Stimulated activated naive CD8-positive, alpha-beta T cell treated with anti-CD3 and anti-CD28 coated beads, Interleukin-15, amount 100 ng/mL, for 72 hours (primary cell): ENCODE data around the gene FBXO2.

Source experiments
- ATAC-seq: fragments of 150-1000 bp; cut with Tn5 transposase; 2 replicates; pipeline ENCODE4 v1.10.0; 2021; ENCODE audit warnings: mild to moderate bottlenecking, moderate library complexity
- DNase-seq, 2 donors: peaks; one replicate each; pipeline ENCODE4 v3.0.0; 2021 to 2022
- H3K27ac Mint-ChIP-seq, 2 donors: one replicate each; pipeline ENCODE4 v1.8.0; 2022; ENCODE audit warnings: mild to moderate bottlenecking in 2 of 2, mixed read lengths in 2 of 2, moderate library complexity in 2 of 2
- H3K27me3 Mint-ChIP-seq: one replicate; pipeline ENCODE4 v1.8.0; 2022; ENCODE audit warnings: mixed read lengths
- H3K4me1 Mint-ChIP-seq: one replicate; pipeline ENCODE4 v1.8.0; 2022; ENCODE audit warnings: mild to moderate bottlenecking, mixed read lengths
- H3K4me3 Mint-ChIP-seq, 2 donors: one replicate each; pipeline ENCODE4 v1.8.0; 2022; ENCODE audit warnings: mild to moderate bottlenecking in 2 of 2, mixed read lengths in 2 of 2, moderate library complexity in 1 of 2
- H3K9me3 Mint-ChIP-seq, 2 donors: one replicate each; pipeline ENCODE4 v1.8.0; 2022; ENCODE audit warnings: mixed read lengths in 2 of 2

Gene FBXO2

GRCh38 chr1:11690397-11691301, 36.4 kb upstream of the FBXO2 start:
- Mint-ChIP-seq H3K27ac (no peak overlapping the region), H3K4me1 (peaks cover 36% of the 10 kb centered on the region), H3K27me3 (peaks cover 72% of the 10 kb centered on the region), H3K4me3 (peak overlapping the region; percentile 29 to 80), H3K9me3 (no peaks in the 10 kb centered on the region)
- ATAC-seq (no peak), DNase-seq (no peak)

- Mint-ChIP-seq H3K27me3 (peaks cover 64% of the 10 kb centered on the region), H3K9me3 (no peaks in the 10 kb centered on the region), H3K4me1 (peaks cover 28% of the 10 kb centered on the region), H3K4me3 (no peak overlapping the region), H3K27ac (no peak overlapping the region)
- ATAC-seq (no peak), DNase-seq (no peak)
Observed at GRCh38 chr1:11688506-11688905, 34.3 kb upstream of the FBXO2 start.

- no peak for DNase-seq
- Mint-ChIP-seq H3K27me3 (peaks cover 36% of the 10 kb centered on the region), H3K27ac (no peak overlapping the region), H3K4me1 (peaks cover 15% of the 10 kb centered on the region), H3K9me3 (no peaks in the 10 kb centered on the region), H3K4me3 (no peak overlapping the region)
- no peak for ATAC-seq
Observed at GRCh38 chr1:11685210-11685752, 31.1 kb upstream of the FBXO2 start.

- ATAC-seq (no peak), DNase-seq (no peak)
- peaks cover 23% of the 10 kb centered on the region for H3K4me1 Mint-ChIP-seq
- H3K27me3 Mint-ChIP-seq, result peaks cover 24% of the 10 kb centered on the region
- H3K9me3 Mint-ChIP-seq, result no peaks in the 10 kb centered on the region
- no peak overlapping the region for H3K27ac Mint-ChIP-seq
- H3K4me3 Mint-ChIP-seq, result no peak overlapping the region
Observed at GRCh38 chr1:11684070-11684469, 29.8 kb upstream of the FBXO2 start.

GRCh38 chr1:11682799-11683198, 28.6 kb upstream of the FBXO2 start:
- DNase-seq, result no peak
- no peak for ATAC-seq
- H3K9me3 Mint-ChIP-seq, result no peaks in the 10 kb centered on the region
- no peak overlapping the region for H3K27ac Mint-ChIP-seq
- H3K27me3 Mint-ChIP-seq, result peaks cover 11% of the 10 kb centered on the region
- peaks cover 27% of the 10 kb centered on the region for H3K4me1 Mint-ChIP-seq
- no peak overlapping the region for H3K4me3 Mint-ChIP-seq

GRCh38 chr1:11682287-11682771, 28.1 kb upstream of the FBXO2 start:
- ATAC-seq (no peak), DNase-seq (no peak)
- peaks cover 7% of the 10 kb centered on the region for H3K27me3 Mint-ChIP-seq
- H3K27ac Mint-ChIP-seq, result no peak overlapping the region
- peaks cover 27% of the 10 kb centered on the region for H3K4me1 Mint-ChIP-seq
- no peaks in the 10 kb centered on the region for H3K9me3 Mint-ChIP-seq
- H3K4me3 Mint-ChIP-seq, result peak overlapping the region; percentile 26 to 95

GRCh38 chr1:11681071-11681771, 27.0 kb upstream of the FBXO2 start, which contains the start of gene MAD2L2:
Gene MAD2L2 (minus strand): TSS chr1:11681148. CDS start chr1:11680601, 547 bp downstream.
- Mint-ChIP-seq H3K27me3 (peaks cover 4% of the 10 kb centered on the region), H3K4me1 (peaks cover 27% of the 10 kb centered on the region), H3K9me3 (no peaks in the 10 kb centered on the region), H3K4me3 (peak within 1 kb of the TSS; percentile 95 to 96), H3K27ac (peak within 1 kb of the TSS; percentile 82)
- DNase-seq (peak; percentile 91), ATAC-seq (peak; percentile 93)

- no peaks in the 10 kb centered on the region for H3K9me3 Mint-ChIP-seq
- DNase-seq, result peak in 1 of 2 donors; percentile 44
- peak; percentile 26 for ATAC-seq
- peak overlapping the region; percentile 95 to 96 for H3K4me3 Mint-ChIP-seq
- no peaks in the 10 kb centered on the region for H3K27me3 Mint-ChIP-seq
- H3K4me1 Mint-ChIP-seq, result peaks cover 32% of the 10 kb centered on the region
- peak overlapping the region; percentile 52 to 71 for H3K27ac Mint-ChIP-seq
Observed at GRCh38 chr1:11680270-11681070, 26.2 kb upstream of the FBXO2 start.

GRCh38 chr1:11678442-11678841, 24.2 kb upstream of the FBXO2 start:
- ATAC-seq (no peak), DNase-seq (no peak)
- no peak overlapping the region for H3K4me3 Mint-ChIP-seq
- no peak overlapping the region for H3K27ac Mint-ChIP-seq
- H3K27me3 Mint-ChIP-seq, result no peaks in the 10 kb centered on the region
- H3K4me1 Mint-ChIP-seq, result peaks cover 33% of the 10 kb centered on the region
- H3K9me3 Mint-ChIP-seq, result no peaks in the 10 kb centered on the region

- no peak overlapping the region for H3K27ac Mint-ChIP-seq
- peaks cover 26% of the 10 kb centered on the region for H3K4me1 Mint-ChIP-seq
- H3K4me3 Mint-ChIP-seq, result no peak overlapping the region
- ATAC-seq (no peak), DNase-seq (no peak)
- H3K27me3 Mint-ChIP-seq, result no peaks in the 10 kb centered on the region
- H3K9me3 Mint-ChIP-seq, result no peaks in the 10 kb centered on the region
Observed at GRCh38 chr1:11676386-11677103, 22.3 kb upstream of the FBXO2 start.

- DNase-seq (no peak), ATAC-seq (no peak)
- Mint-ChIP-seq H3K27ac (no peak overlapping the region), H3K4me3 (no peak overlapping the region), H3K27me3 (no peaks in the 10 kb centered on the region), H3K9me3 (no peaks in the 10 kb centered on the region), H3K4me1 (peaks cover 22% of the 10 kb centered on the region)
Observed at GRCh38 chr1:11675325-11675724, 21.1 kb upstream of the FBXO2 start.

GRCh38 chr1:11674488-11674887, 20.3 kb upstream of the FBXO2 start:
- ATAC-seq (no peak), DNase-seq (no peak)
- H3K27me3 Mint-ChIP-seq, result no peaks in the 10 kb centered on the region
- H3K4me3 Mint-ChIP-seq, result no peak overlapping the region
- no peaks in the 10 kb centered on the region for H3K9me3 Mint-ChIP-seq
- peaks cover 13% of the 10 kb centered on the region for H3K4me1 Mint-ChIP-seq
- H3K27ac Mint-ChIP-seq, result no peak overlapping the region

GRCh38 chr1:11673089-11673769, 19.0 kb upstream of the FBXO2 start:
- DNase-seq, result no peak
- H3K27me3 Mint-ChIP-seq, result no peaks in the 10 kb centered on the region
- H3K9me3 Mint-ChIP-seq, result no peaks in the 10 kb centered on the region
- no peak overlapping the region for H3K27ac Mint-ChIP-seq
- peak; percentile 18 for ATAC-seq
- H3K4me3 Mint-ChIP-seq, result no peak overlapping the region
- peaks cover 13% of the 10 kb centered on the region for H3K4me1 Mint-ChIP-seq
